ENCODE results near the gene ZFYVE19.
A peak's percentile ranks its signal among the peaks of the same experiment; 100 is the strongest.

Gene ZFYVE19, protein sequence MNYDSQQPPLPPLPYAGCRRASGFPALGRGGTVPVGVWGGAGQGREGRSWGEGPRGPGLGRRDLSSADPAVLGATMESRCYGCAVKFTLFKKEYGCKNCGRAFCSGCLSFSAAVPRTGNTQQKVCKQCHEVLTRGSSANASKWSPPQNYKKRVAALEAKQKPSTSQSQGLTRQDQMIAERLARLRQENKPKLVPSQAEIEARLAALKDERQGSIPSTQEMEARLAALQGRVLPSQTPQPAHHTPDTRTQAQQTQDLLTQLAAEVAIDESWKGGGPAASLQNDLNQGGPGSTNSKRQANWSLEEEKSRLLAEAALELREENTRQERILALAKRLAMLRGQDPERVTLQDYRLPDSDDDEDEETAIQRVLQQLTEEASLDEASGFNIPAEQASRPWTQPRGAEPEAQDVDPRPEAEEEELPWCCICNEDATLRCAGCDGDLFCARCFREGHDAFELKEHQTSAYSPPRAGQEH

DNA sequence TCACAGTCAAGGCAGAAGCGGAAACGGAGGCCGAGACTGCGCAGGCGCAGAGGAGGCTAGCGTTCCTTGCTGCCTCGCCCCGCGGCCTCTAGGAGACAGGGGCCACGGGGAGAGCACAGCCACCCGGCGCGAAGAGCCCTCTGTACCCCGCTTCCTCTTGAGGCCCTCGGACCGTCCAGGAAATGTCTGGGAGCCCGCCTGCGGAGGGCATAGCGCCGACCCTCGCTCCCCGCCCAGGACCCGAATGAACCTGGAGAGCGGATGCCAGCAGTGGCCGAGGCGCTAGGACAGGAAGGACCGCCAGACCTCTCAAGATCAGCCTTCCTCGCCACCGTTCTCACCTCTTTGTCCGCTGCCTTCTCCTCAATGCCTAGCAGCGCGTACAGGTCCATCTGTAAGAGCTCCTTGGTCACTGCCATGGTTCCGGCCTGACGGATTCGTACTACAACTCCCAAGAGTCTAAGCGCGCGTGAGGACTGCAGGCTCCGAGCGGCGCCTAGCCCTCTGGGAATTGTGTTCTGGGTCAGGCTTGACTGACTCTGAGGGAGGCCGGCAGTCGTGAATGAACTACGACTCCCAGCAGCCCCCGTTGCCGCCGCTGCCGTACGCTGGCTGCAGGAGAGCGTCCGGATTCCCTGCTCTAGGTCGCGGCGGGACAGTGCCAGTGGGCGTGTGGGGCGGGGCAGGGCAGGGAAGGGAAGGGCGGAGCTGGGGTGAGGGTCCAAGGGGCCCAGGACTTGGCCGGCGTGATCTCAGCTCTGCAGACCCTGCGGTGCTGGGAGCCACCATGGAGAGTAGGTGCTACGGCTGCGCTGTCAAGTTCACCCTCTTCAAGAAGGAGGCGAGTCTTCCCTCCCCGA lies at the start of gene ZFYVE19, which contains the start of gene DNAJC17:
Gene ZFYVE19 (plus strand): TSS at position 62 of the 860 bp plus-strand sequence. CDS start 501 bp downstream, at position 563.
Gene DNAJC17 (minus strand): TSS at position 446 of the 860 bp plus-strand sequence. CDS start 27 bp downstream, at position 419.
- Histone ChIP-seq H3K9me2 (replicated peaks; ENCODE audit: low read depth, low read length) (no peaks in the 10 kb centered on the region), H3K36me3 (ENCODE audit: insufficient read depth, low read length) (no peaks in the 10 kb centered on the region), H3K4me1 (ENCODE audit: insufficient read depth, low read length, poor library complexity, severe bottlenecking) (peaks cover 10% of the 10 kb centered on the region), H3K9ac (ENCODE audit: low read depth, low read length, poor library complexity, severe bottlenecking) (peak within 1 kb of the TSS; percentile 94), H3K27me3 (ENCODE audit: insufficient read depth, low read length, poor library complexity, severe bottlenecking) (no peaks in the 10 kb centered on the region), H4K20me1 (ENCODE audit: insufficient read depth, low read length, poor library complexity, severe bottlenecking) (no peaks in the 10 kb centered on the region), H3K4me3 (ENCODE audit: low read length, poor library complexity, severe bottlenecking) (peak within 1 kb of the TSS; percentile 88), H3K79me2 (ENCODE audit: insufficient read depth, low read length) (peaks cover 26% of the 10 kb centered on the region; the same call in 1 of the 2 replicates), H3K9me3 (ENCODE audit: insufficient read depth, low read depth, low read length) (no peaks in the 10 kb centered on the region), H3F3A (ENCODE audit: low read depth) (no peaks in the 10 kb centered on the region), H2AFZ (ENCODE audit: low read length) (peak within 1 kb of the TSS; percentile 99), H3K4me2 (ENCODE audit: low read depth, low read length, poor library complexity, severe bottlenecking) (peak within 1 kb of the TSS; percentile 86)
- TF ChIP-seq EZH2phosphoT487 (IDR thresholded peaks at IDR 0.05; ENCODE audit: borderline replicate concordance), result no peak
- TF ChIP-seq, protein P1, sequence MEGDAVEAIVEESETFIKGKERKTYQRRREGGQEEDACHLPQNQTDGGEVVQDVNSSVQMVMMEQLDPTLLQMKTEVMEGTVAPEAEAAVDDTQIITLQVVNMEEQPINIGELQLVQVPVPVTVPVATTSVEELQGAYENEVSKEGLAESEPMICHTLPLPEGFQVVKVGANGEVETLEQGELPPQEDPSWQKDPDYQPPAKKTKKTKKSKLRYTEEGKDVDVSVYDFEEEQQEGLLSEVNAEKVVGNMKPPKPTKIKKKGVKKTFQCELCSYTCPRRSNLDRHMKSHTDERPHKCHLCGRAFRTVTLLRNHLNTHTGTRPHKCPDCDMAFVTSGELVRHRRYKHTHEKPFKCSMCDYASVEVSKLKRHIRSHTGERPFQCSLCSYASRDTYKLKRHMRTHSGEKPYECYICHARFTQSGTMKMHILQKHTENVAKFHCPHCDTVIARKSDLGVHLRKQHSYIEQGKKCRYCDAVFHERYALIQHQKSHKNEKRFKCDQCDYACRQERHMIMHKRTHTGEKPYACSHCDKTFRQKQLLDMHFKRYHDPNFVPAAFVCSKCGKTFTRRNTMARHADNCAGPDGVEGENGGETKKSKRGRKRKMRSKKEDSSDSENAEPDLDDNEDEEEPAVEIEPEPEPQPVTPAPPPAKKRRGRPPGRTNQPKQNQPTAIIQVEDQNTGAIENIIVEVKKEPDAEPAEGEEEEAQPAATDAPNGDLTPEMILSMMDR (conservative IDR thresholded peaks at IDR 0.05; ENCODE audit: low read length), result peak; percentile 21; the same call in 1 of the 2 replicates

DNA sequence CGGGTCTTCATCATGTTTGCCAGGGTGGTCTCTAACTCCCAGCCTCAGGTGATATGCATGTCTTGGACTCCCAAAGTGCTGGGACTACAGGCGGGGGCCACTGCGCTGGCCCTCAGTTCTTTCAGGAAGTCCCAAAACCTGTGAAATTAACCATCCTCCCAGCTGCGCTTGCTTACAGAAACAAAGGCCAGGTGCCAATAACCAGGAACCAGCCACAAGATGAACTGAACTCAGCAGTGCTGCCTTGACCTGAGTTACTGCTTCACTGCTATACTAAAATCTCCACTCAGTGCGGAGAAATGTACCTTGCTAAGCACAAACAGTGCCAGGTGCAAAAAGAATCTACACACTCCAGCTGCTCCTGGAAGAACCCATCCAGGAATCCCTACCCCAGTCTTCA lies 46.9 kb upstream of the ZFYVE19 start:
- Histone ChIP-seq H3K9me3 (ENCODE audit: insufficient read depth, low read depth, low read length) (no peaks in the 10 kb centered on the region), H3K36me3 (ENCODE audit: insufficient read depth, low read length) (no peaks in the 10 kb centered on the region), H3K9ac (ENCODE audit: low read depth, low read length, poor library complexity, severe bottlenecking) (no peak overlapping the region), H3K79me2 (ENCODE audit: insufficient read depth, low read length) (peaks cover 16% of the 10 kb centered on the region), H3K4me2 (ENCODE audit: low read depth, low read length, poor library complexity, severe bottlenecking) (no peak overlapping the region), H3K4me1 (ENCODE audit: insufficient read depth, low read length, poor library complexity, severe bottlenecking) (peaks cover 30% of the 10 kb centered on the region), H3K27me3 (ENCODE audit: insufficient read depth, low read length, poor library complexity, severe bottlenecking) (no peaks in the 10 kb centered on the region), H3K9me2 (replicated peaks; ENCODE audit: low read depth, low read length) (no peaks in the 10 kb centered on the region), H3F3A (ENCODE audit: low read depth) (peaks cover 6% of the 10 kb centered on the region; the same call in 1 of the 2 replicates), H2AFZ (ENCODE audit: low read length) (no peak overlapping the region), H3K4me3 (ENCODE audit: low read length, poor library complexity, severe bottlenecking) (no peak overlapping the region), H4K20me1 (ENCODE audit: insufficient read depth, low read length, poor library complexity, severe bottlenecking) (no peaks in the 10 kb centered on the region)
- TF ChIP-seq EZH2phosphoT487 (IDR thresholded peaks at IDR 0.05; ENCODE audit: borderline replicate concordance), result no peak
- TF ChIP-seq, protein P1 (conservative IDR thresholded peaks at IDR 0.05; ENCODE audit: low read length), result no peak

DNA sequence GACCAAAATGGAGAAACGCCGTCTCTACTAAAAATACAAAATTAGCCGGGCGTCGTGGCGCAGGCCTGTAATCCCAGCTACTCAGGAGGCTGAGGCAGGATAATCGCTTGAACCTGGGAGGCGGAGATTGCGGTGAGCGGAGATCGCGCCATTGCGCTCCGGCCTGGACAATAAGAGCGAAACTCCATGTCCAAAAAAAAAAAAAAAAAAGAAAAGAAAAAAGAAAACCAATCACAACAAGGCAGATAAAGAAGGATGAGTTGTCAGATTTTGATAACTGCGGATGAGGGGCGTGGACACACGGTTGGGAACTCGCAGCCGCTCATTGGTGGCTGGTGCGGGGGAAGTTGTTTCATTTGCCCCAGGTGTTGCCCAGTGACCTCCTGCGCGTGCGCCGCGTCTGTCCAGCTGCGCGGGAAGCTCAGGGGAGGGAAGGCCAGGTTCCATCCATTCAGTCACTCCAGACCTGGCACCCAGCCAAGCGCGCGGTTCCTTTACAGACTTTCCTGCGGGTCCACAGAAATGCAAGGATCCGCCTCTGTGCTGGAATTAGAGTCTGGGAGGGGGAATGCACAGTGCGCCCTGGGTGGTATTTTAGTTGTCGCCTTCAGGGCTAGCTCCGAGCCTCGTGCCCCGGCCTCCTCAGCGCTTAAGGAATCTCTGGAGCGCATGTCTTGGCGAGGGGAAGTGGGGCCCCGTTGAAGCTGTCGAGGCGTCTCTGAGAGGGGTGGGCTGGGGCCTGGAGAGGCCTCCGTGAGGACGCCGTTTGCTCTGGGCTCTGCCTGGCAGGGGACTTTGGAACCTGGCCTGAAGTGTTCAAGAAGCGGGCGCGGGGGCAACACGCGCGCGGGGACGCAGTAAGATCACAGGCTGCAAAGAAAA lies 43.7 kb upstream of the ZFYVE19 start:
- H3K4me1 ChIP-seq (ENCODE audit: insufficient read depth, low read length, poor library complexity, severe bottlenecking), result peaks cover 39% of the 10 kb centered on the region
- no peaks in the 10 kb centered on the region for H3K9me3 ChIP-seq (ENCODE audit: insufficient read depth, low read depth, low read length)
- peak overlapping the region; percentile 95 for H3K4me2 ChIP-seq (ENCODE audit: low read depth, low read length, poor library complexity, severe bottlenecking)
- H3K9ac ChIP-seq (ENCODE audit: low read depth, low read length, poor library complexity, severe bottlenecking), result peak overlapping the region; percentile 84
- TF ChIP-seq, protein P1 (conservative IDR thresholded peaks at IDR 0.05; ENCODE audit: low read length), result no peak
- no peak for TF ChIP-seq EZH2phosphoT487 (IDR thresholded peaks at IDR 0.05; ENCODE audit: borderline replicate concordance)
- no peaks in the 10 kb centered on the region for H3K27me3 ChIP-seq (ENCODE audit: insufficient read depth, low read length, poor library complexity, severe bottlenecking)
- peak overlapping the region; percentile 98 for H3K4me3 ChIP-seq (ENCODE audit: low read length, poor library complexity, severe bottlenecking)
- H3K9me2 ChIP-seq (replicated peaks; ENCODE audit: low read depth, low read length), result no peaks in the 10 kb centered on the region
- H3F3A ChIP-seq (ENCODE audit: low read depth), result peaks cover 3% of the 10 kb centered on the region; the same call in 1 of the 2 replicates
- no peaks in the 10 kb centered on the region; the same call in 1 of the 2 replicates for H3K36me3 ChIP-seq (ENCODE audit: insufficient read depth, low read length)
- H3K79me2 ChIP-seq (ENCODE audit: insufficient read depth, low read length), result peaks cover 47% of the 10 kb centered on the region
- H2AFZ ChIP-seq (ENCODE audit: low read length), result peak overlapping the region; percentile 78
- H4K20me1 ChIP-seq (ENCODE audit: insufficient read depth, low read length, poor library complexity, severe bottlenecking), result peaks cover 7% of the 10 kb centered on the region

All from Loucy (cell line).